HEK293 (cell line): ENCODE data around the gene ALG10.

ENCODE experiments used
- CTCF ChIA-PET: fragments of 350-600 bp; formaldehyde crosslinking; extraction: SDS; loops from one replicate; lab custom pipeline; 2021; ENCODE audit warnings: antibody characterized with exemption; lab: Yijun Ruan, JAX
- POLR2A ChIA-PET: fragments of 300-600 bp; formaldehyde crosslinking; extraction: SDS; loops from one replicate; lab custom pipeline; 2020; ENCODE audit warnings: antibody characterized with exemption, inconsistent platforms; lab: Yijun Ruan, JAX
- H3K27ac ChIP-seq: fragments of 200-500 bp; sonication (Bioruptor generic); 2 replicates; pipeline ENCODE4 v1.5.1; 2014; ENCODE audit warnings: low read depth, low read length, control low read depth, inconsistent platforms; ENCODE audit errors: extremely low read depth
- H3K36me3 ChIP-seq, 2 experiments: fragments of 200-500 bp in 1 of 2; sonication (Bioruptor generic) in 1 of 2; 1 replicate in 1 of 2; 2 replicates in 1 of 2; pipeline ENCODE4 v1.5.1; 2014 to 2017; ENCODE audit warnings: inconsistent platforms in 2 of 2, low read length in 2 of 2; ENCODE audit not compliant: control insufficient read depth in 2 of 2, insufficient read depth in 1 of 2
- H3K4me1 ChIP-seq: fragments of 200-500 bp; sonication (Bioruptor generic); 2 replicates; pipeline ENCODE4 v1.5.1; 2014; ENCODE audit warnings: mild to moderate bottlenecking, low read length, inconsistent platforms; ENCODE audit not compliant: control insufficient read depth, insufficient read depth
- H3K4me3 ChIP-seq: 2 replicates; pipeline ENCODE4 v1.5.1; 2011; ENCODE audit warnings: low read depth, mild to moderate bottlenecking, control low read depth, low read length, moderate library complexity
- H3K9me3 ChIP-seq: fragments of 200-500 bp; sonication (Bioruptor generic); 2 replicates; pipeline ENCODE4 v1.5.1; 2014; ENCODE audit warnings: low read depth, low read length, inconsistent platforms; ENCODE audit not compliant: control insufficient read depth, insufficient read depth
- GLI2 ChIP-seq: fragments of 450-650 bp; formaldehyde crosslinking; IDR thresholded peaks from 2 replicates; pipeline ENCODE4; 2017; ENCODE audit warnings: missing biosample characterization, missing genetic modification characterization, low read depth, borderline replicate concordance
- HOXC10 ChIP-seq: sonication (generic); formaldehyde crosslinking; IDR thresholded peaks from 2 replicates; pipeline ENCODE4 v1.8.1; 2023; ENCODE audit warnings: mild to moderate bottlenecking, missing genetic modification reagents
- KLF10 ChIP-seq: fragments of 450-650 bp; IDR thresholded peaks from 2 replicates; pipeline ENCODE4 v1.5.1; 2018; ENCODE audit warnings: missing biosample characterization, mild to moderate bottlenecking, missing genetic modification characterization
- KLF8 ChIP-seq: fragments of 450-650 bp; formaldehyde crosslinking; IDR thresholded peaks from 2 replicates; pipeline ENCODE4 v1.5.1; 2016; ENCODE audit warnings: missing biosample characterization, missing genetic modification characterization
- MZF1 ChIP-seq: fragments of 450-650 bp; formaldehyde crosslinking; IDR thresholded peaks from 2 replicates; pipeline ENCODE4 v1.5.1; 2017; ENCODE audit warnings: missing biosample characterization, missing genetic modification characterization, borderline replicate concordance
- TCF7L2 ChIP-seq: IDR thresholded peaks from 2 replicates; pipeline ENCODE4 v1.6.1; 2011; ENCODE audit warnings: low read depth, mild to moderate bottlenecking, inconsistent platforms, low read length, moderate library complexity, borderline replicate concordance
- ZFP3 ChIP-seq: fragments of 450-650 bp; formaldehyde crosslinking; IDR thresholded peaks from 2 replicates; pipeline ENCODE4 v1.5.1; 2016; ENCODE audit warnings: low read depth, missing biosample characterization, missing genetic modification characterization
- ZIC2 ChIP-seq: fragments of 450-650 bp; formaldehyde crosslinking; IDR thresholded peaks from 2 replicates; pipeline ENCODE4 v1.5.1; 2016; ENCODE audit warnings: missing biosample characterization, missing genetic modification characterization
- ZNF155 ChIP-seq: fragments of 450-650 bp; formaldehyde crosslinking; IDR thresholded peaks from 2 replicates; pipeline ENCODE4 v1.5.1; 2016; ENCODE audit warnings: missing biosample characterization, missing genetic modification characterization
- ZNF157 ChIP-seq: fragments of 450-650 bp; formaldehyde crosslinking; IDR thresholded peaks from 2 replicates; pipeline ENCODE4 v1.5.1; 2016; ENCODE audit warnings: missing biosample characterization, missing genetic modification characterization
- ZNF174 ChIP-seq: fragments of 450-650 bp; formaldehyde crosslinking; IDR thresholded peaks from 2 replicates; pipeline ENCODE4 v1.5.0; 2017; ENCODE audit warnings: missing biosample characterization, mild to moderate bottlenecking, missing genetic modification characterization
- ZNF221 ChIP-seq: fragments of 450-650 bp; formaldehyde crosslinking; IDR thresholded peaks from 2 replicates; pipeline ENCODE4 v1.5.1; 2017; ENCODE audit warnings: missing biosample characterization, missing genetic modification characterization, borderline replicate concordance
- ZNF311 ChIP-seq: fragments of 450-650 bp; formaldehyde crosslinking; IDR thresholded peaks from 2 replicates; pipeline ENCODE4 v1.5.1; 2017; ENCODE audit warnings: missing biosample characterization, missing genetic modification characterization, borderline replicate concordance
- ZNF324 ChIP-seq: fragments of 450-650 bp; formaldehyde crosslinking; IDR thresholded peaks from 2 replicates; pipeline ENCODE4 v1.5.1; 2016; ENCODE audit warnings: missing biosample characterization, missing genetic modification characterization
- ZNF354C ChIP-seq: fragments of 450-650 bp; formaldehyde crosslinking; IDR thresholded peaks from 2 replicates; pipeline ENCODE4 v1.5.1; 2016; ENCODE audit warnings: missing biosample characterization, missing genetic modification characterization, low read depth, borderline replicate concordance
- ZNF366 ChIP-seq: fragments of 450-650 bp; formaldehyde crosslinking; conservative IDR thresholded peaks from 2 replicates; pipeline ENCODE4 v1.5.1; 2016; ENCODE audit warnings: missing biosample characterization, missing genetic modification characterization
- ZNF558 ChIP-seq: fragments of 450-650 bp; formaldehyde crosslinking; IDR thresholded peaks from 2 replicates; pipeline ENCODE4 v1.5.1; 2016; ENCODE audit warnings: missing biosample characterization, missing genetic modification characterization
- ZNF654 ChIP-seq: fragments of 450-650 bp; formaldehyde crosslinking; IDR thresholded peaks from 2 replicates; pipeline ENCODE4 v1.5.1; 2016; ENCODE audit warnings: low read depth, missing biosample characterization, missing genetic modification characterization
- ZNF664 ChIP-seq: fragments of 450-650 bp; formaldehyde crosslinking; IDR thresholded peaks from 2 replicates; pipeline ENCODE4 v1.5.1; 2016; ENCODE audit warnings: missing biosample characterization, missing genetic modification characterization
- ZNF837 ChIP-seq: fragments of 450-650 bp; formaldehyde crosslinking; IDR thresholded peaks from 2 replicates; pipeline ENCODE4 v1.5.1; 2016; ENCODE audit warnings: missing biosample characterization, missing genetic modification characterization
- ZXDB ChIP-seq: fragments of 450-650 bp; formaldehyde crosslinking; IDR thresholded peaks from 2 replicates; pipeline ENCODE4 v1.5.1; 2016; ENCODE audit warnings: missing biosample characterization, missing genetic modification characterization
- TF ChIP-seq, protein P1 (sequence below): fragments of 450-650 bp; IDR thresholded peaks from 2 replicates; pipeline ENCODE4 v1.5.1; 2018; ENCODE audit warnings: missing biosample characterization, missing genetic modification characterization
- TF ChIP-seq, protein P2 (sequence below): fragments of 450-650 bp; formaldehyde crosslinking; IDR thresholded peaks from 2 replicates; pipeline ENCODE4 v1.5.1; 2016; ENCODE audit warnings: missing biosample characterization, missing genetic modification characterization
- TF ChIP-seq, protein P3 (sequence below): fragments of 450-650 bp; formaldehyde crosslinking; IDR thresholded peaks from 2 replicates; pipeline ENCODE4 v1.5.1; 2016; ENCODE audit warnings: missing biosample characterization, missing genetic modification characterization
- TF ChIP-seq, protein P4 (sequence below): fragments of 450-650 bp; formaldehyde crosslinking; IDR thresholded peaks from 2 replicates; pipeline ENCODE4 v1.5.1; 2017; ENCODE audit warnings: missing biosample characterization, missing genetic modification characterization
- TF ChIP-seq, protein P5 (sequence below): fragments of 450-650 bp; formaldehyde crosslinking; IDR thresholded peaks from 2 replicates; pipeline ENCODE4 v1.5.1; 2016; ENCODE audit warnings: missing biosample characterization, missing genetic modification characterization

ALG10 gene

DNA sequence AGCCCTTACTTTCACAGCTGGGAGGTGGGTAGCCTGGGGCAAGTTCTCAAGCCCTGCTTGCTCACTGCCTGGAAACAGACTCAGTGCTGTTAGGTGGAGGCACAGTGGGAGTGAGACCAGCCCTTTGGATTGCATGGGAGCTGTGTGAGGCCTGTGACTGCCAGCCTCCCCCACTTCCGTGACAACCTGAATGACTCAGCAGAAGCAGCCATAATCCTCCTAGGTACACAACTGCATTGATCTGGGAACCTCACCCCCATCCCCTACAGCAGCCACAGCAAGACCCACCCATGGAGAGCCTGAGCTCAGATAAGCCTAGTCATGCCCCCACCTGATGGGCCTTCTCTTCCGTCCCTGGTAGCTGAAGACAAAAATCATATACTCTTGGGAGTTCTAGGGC is 26.4 kb downstream of the ALG10 start:
- H3K36me3 ChIP-seq = no peaks in the 10 kb centered on the region
- H3K4me3 ChIP-seq = no peak overlapping the region
- ChIA-PET CTCF (no interaction called here), POLR2A (interaction anchor here (0.5 kb wide), 1 partner anchor 27 kb away, joined by 4 read pairs; no protein-coding TSS in a partner anchor)
- no peak overlapping the region for H3K27ac ChIP-seq
- TF ChIP-seq, protein P1, sequence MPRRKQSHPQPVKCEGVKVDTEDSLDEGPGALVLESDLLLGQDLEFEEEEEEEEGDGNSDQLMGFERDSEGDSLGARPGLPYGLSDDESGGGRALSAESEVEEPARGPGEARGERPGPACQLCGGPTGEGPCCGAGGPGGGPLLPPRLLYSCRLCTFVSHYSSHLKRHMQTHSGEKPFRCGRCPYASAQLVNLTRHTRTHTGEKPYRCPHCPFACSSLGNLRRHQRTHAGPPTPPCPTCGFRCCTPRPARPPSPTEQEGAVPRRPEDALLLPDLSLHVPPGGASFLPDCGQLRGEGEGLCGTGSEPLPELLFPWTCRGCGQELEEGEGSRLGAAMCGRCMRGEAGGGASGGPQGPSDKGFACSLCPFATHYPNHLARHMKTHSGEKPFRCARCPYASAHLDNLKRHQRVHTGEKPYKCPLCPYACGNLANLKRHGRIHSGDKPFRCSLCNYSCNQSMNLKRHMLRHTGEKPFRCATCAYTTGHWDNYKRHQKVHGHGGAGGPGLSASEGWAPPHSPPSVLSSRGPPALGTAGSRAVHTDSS (tag by site-specific recombination) = no peak
- no peak for TF ChIP-seq ZIC2
- no peak for TF ChIP-seq ZFP3 (tag by site-specific recombination)
- TF ChIP-seq MZF1 (tag by site-specific recombination) = no peak
- no peak for TF ChIP-seq ZNF558
- no peak for TF ChIP-seq GLI2 (tag by site-specific recombination)
- TF ChIP-seq, protein P2, sequence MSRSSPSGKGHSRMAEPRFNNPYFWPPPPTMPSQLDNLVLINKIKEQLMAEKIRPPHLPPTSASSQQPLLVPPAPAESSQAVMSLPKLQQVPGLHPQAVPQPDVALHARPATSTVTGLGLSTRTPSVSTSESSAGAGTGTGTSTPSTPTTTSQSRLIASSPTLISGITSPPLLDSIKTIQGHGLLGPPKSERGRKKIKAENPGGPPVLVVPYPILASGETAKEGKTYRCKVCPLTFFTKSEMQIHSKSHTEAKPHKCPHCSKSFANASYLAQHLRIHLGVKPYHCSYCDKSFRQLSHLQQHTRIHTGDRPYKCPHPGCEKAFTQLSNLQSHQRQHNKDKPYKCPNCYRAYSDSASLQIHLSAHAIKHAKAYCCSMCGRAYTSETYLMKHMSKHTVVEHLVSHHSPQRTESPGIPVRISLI (tag by site-specific recombination) = no peak
- no peak for TF ChIP-seq ZXDB (tag by site-specific recombination)
- H3K4me1 ChIP-seq = no peaks in the 10 kb centered on the region
- H3K9me3 ChIP-seq = no peaks in the 10 kb centered on the region

DNA sequence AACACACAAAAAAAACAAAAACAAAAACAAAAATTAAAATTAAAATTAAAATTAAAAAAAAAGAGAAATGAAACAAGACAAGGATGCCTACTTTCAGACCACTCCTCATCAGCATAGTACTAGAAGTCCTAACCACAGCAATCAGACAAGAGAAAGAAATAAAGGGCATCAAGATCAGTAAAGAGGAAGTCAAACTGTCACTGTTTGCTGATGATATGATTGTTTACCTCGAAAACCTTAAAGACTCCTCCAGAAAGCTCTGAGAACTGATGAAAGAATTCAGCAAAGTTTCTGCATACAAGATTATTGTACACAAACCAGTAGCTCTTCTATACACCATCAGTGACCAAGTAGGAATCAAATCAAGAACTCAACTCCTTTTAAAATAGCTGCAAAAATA is 29.2 kb downstream of the ALG10 start:
- Histone ChIP-seq H3K27ac (no peak overlapping the region), H3K9me3 (no peaks in the 10 kb centered on the region), H3K36me3 (no peaks in the 10 kb centered on the region), H3K4me3 (no peak overlapping the region), H3K4me1 (no peaks in the 10 kb centered on the region)
- ChIA-PET POLR2A (no interaction called here), CTCF (no interaction called here)
- TF ChIP-seq ZNF324 (tag by site-specific recombination) (no peak), ZNF366 (tag by site-specific recombination) (no peak), ZNF837 (tag by site-specific recombination) (no peak), HOXC10 (no peak), ZNF654 (tag by site-specific recombination) (no peak), TCF7L2 (no peak), ZNF174 (tag by site-specific recombination) (no peak)
- TF ChIP-seq, protein P3, sequence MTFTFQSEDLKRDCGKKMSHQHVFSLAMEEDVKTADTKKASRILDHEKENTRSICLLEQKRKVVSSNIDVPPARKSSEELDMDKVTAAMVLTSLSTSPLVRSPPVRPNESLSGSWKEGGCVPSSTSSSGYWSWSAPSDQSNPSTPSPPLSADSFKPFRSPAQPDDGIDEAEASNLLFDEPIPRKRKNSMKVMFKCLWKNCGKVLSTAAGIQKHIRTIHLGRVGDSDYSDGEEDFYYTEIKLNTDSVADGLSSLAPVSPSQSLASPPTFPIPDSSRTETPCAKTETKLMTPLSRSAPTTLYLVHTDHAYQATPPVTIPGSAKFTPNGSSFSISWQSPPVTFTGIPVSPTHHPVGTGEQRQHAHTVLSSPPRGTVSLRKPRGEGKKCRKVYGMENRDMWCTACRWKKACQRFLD (tag by site-specific recombination) = no peak

DNA sequence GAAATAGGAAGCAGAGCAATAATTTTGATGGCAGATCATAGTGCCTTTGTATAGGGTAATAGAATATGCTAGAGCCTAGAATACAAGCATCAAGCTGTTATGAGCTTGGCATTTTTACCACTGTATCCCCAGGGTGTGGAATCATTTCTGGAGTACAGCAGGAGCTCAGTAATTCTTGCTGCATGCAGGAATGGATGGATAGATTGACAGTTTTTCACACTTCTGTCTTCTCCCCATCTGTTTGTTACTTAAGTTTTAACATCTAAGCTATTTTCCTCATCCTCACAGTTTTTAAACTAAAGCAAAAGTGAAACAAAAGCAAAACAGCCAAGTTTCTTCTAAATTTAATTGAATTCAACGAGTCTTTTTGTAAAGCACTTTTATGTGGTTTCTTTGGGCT is 32.6 kb downstream of the ALG10 start:
- Histone ChIP-seq H3K4me3 (no peak overlapping the region), H3K4me1 (no peaks in the 10 kb centered on the region), H3K27ac (no peak overlapping the region), H3K9me3 (no peaks in the 10 kb centered on the region), H3K36me3 (no peaks in the 10 kb centered on the region)
- CTCF ChIA-PET = interaction anchor here (0.5 kb wide), 1 partner anchor 61 kb away, joined by 3 read pairs; no protein-coding TSS in a partner anchor
- POLR2A ChIA-PET = no interaction called here
- TF ChIP-seq ZNF155 (tag by site-specific recombination) = no peak
- TF ChIP-seq ZNF221 (tag by site-specific recombination) = no peak
- TF ChIP-seq ZNF664 (tag by site-specific recombination) = no peak
- TF ChIP-seq ZNF354C (tag by site-specific recombination) = no peak
- TF ChIP-seq, protein P4, sequence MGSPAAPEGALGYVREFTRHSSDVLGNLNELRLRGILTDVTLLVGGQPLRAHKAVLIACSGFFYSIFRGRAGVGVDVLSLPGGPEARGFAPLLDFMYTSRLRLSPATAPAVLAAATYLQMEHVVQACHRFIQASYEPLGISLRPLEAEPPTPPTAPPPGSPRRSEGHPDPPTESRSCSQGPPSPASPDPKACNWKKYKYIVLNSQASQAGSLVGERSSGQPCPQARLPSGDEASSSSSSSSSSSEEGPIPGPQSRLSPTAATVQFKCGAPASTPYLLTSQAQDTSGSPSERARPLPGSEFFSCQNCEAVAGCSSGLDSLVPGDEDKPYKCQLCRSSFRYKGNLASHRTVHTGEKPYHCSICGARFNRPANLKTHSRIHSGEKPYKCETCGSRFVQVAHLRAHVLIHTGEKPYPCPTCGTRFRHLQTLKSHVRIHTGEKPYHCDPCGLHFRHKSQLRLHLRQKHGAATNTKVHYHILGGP (tag by site-specific recombination) = no peak
- no peak for TF ChIP-seq ZNF157 (tag by site-specific recombination)
- no peak for TF ChIP-seq ZNF311 (tag by site-specific recombination)
- TF ChIP-seq, protein P5, sequence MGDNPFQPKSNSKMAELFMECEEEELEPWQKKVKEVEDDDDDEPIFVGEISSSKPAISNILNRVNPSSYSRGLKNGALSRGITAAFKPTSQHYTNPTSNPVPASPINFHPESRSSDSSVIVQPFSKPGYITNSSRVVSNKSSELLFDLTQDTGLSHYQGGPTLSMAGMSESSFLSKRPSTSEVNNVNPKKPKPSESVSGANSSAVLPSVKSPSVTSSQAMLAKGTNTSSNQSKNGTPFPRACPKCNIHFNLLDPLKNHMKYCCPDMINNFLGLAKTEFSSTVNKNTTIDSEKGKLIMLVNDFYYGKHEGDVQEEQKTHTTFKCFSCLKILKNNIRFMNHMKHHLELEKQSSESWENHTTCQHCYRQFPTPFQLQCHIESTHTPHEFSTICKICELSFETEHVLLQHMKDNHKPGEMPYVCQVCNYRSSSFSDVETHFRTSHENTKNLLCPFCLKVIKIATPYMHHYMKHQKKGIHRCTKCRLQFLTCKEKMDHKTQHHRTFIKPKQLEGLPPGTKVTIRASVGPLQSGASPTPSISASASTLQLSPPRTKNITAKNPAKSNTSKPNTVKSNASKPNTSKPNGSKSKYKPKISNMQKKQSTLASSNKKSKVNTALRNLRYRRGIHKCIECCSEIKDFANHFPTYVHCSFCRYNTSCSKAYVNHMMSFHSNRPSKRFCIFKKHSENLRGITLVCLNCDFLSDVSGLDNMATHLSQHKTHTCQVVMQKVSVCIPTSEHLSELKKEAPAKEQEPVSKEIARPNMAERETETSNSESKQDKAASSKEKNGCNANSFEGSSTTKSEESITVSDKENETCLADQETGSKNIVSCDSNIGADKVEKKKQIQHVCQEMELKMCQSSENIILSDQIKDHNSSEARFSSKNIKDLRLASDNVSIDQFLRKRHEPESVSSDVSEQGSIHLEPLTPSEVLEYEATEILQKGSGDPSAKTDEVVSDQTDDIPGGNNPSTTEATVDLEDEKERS (tag by site-specific recombination) = no peak
- no peak for TF ChIP-seq KLF10 (tag by site-specific recombination)
- no peak for TF ChIP-seq KLF8 (tag by site-specific recombination)
